Measurements from ENCODE around the gene SH3PXD2B. TPM values are rescaled to one million over a fixed set of nuclear protein-coding genes. Genes with fewer than 3 reads are reported as not detected.

The SH3PXD2B gene
- total RNA-seq, 6 experiments from 2014 or later, result 2.5 to 6.8 (median 5.2) TPM

DNA sequence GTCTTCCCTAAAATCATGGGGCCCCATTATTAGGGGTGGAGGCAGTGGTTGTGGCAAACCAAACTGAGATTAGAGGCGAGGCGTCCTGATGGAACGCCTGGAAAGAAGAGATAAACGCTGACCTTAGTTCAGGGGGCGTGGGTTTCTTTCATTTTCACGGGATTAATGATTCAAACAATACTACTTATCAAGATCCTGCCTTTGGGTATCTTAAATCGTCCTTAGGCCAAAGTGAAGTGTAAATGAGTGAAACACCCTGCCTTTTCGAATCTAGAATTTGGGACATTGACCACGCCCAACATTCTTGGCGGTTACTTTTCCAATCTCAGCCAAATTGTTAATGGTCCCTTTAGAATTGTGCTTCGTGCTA lies 169.7 kb downstream of the SH3PXD2B start:
- intact Hi-C loops (cut with DNase I), result no loop called here
- no peak for DNase-seq
- Histone ChIP-seq H3K27me3 (no peaks in the 10 kb centered on the region), H3K9me3 (no peaks in the 10 kb centered on the region), H3K4me1 (peaks cover 0 to 26% (median 3%) of the 10 kb centered on the region in 4 donors), H3K36me3 (no peaks in the 10 kb centered on the region), H3K4me3 (peak overlapping the region; percentile 58 to 98 (median 86)), H3K27ac (peak overlapping the region in 1 of 3 donors; percentile 64)
- 16% methylated on average over 5 of the region's 11 CpGs for WGBS (ENCODE audit: insufficient coverage, low coverage, low lambda C conversion rate, missing lambda C conversion rate)
- ATAC-seq, result peak in 2 of 4 donors; percentile 2 to 3
- TF ChIP-seq, protein P1, sequence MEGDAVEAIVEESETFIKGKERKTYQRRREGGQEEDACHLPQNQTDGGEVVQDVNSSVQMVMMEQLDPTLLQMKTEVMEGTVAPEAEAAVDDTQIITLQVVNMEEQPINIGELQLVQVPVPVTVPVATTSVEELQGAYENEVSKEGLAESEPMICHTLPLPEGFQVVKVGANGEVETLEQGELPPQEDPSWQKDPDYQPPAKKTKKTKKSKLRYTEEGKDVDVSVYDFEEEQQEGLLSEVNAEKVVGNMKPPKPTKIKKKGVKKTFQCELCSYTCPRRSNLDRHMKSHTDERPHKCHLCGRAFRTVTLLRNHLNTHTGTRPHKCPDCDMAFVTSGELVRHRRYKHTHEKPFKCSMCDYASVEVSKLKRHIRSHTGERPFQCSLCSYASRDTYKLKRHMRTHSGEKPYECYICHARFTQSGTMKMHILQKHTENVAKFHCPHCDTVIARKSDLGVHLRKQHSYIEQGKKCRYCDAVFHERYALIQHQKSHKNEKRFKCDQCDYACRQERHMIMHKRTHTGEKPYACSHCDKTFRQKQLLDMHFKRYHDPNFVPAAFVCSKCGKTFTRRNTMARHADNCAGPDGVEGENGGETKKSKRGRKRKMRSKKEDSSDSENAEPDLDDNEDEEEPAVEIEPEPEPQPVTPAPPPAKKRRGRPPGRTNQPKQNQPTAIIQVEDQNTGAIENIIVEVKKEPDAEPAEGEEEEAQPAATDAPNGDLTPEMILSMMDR (IDR thresholded peaks at IDR 0.05), result no peak

DNA sequence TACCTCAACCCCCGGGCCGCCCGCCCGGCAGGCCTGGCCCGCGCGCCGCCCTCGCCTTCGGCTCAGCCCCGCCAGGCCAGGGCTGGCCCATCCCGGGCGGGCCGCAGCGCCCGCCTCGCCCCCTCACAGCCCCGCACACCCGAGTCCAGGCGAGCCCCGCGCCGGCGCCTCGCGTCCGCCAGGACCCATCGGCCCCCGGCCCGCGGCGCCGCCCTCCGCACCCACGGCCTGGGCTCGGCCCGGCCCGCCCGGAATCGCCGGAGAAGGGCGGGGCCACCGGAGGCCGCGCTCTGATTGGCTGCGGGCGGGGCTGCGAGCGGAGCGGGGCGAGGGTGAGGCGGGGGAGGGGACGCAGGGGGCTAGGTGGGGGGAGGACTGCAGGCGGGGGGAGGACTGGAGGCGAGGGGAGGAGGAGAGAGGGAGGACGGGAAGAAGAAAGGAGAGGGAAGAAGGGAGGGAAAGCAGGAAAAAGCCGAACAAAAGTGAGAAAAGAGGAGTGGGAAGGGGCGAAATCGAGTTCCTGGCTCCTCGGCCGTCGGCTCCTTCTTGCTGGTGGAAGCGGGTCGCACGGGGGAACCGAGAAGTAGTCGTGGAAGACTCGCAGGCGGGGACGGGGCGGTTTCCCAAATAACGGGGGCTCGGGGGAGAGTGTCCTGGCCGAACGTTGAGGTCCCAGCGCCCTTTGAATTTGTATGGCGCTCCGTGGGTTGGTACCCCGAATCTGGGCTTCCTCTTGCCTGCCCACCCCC lies 170.3 kb downstream of the SH3PXD2B start:
- TF ChIP-seq, protein P1 (IDR thresholded peaks at IDR 0.05), result no peak
- peak; percentile 72 for TF ChIP-seq POLR2A (IDR thresholded peaks at IDR 0.05)
- intact Hi-C loops (cut with DNase I), result no loop called here
- H3K9me3 ChIP-seq, result no peaks in the 10 kb centered on the region
- peak overlapping the region; percentile 58 to 98 (median 86) for H3K4me3 ChIP-seq
- H3K27me3 ChIP-seq, result no peaks in the 10 kb centered on the region
- H3K27ac ChIP-seq, result peak overlapping the region in 2 of 3 donors; percentile 64 to 66
- no peaks in the 10 kb centered on the region for H3K36me3 ChIP-seq
- peak; percentile 90 to 94 (median 92) for ATAC-seq
- peak; percentile 88 to 90 (median 89) for DNase-seq
- under 1% methylated on average over 41 of the region's 79 CpGs for WGBS (ENCODE audit: insufficient coverage, low coverage, low lambda C conversion rate, missing lambda C conversion rate)
- peaks cover 0 to 26% (median 3%) of the 10 kb centered on the region in 4 donors for H3K4me1 ChIP-seq

DNA sequence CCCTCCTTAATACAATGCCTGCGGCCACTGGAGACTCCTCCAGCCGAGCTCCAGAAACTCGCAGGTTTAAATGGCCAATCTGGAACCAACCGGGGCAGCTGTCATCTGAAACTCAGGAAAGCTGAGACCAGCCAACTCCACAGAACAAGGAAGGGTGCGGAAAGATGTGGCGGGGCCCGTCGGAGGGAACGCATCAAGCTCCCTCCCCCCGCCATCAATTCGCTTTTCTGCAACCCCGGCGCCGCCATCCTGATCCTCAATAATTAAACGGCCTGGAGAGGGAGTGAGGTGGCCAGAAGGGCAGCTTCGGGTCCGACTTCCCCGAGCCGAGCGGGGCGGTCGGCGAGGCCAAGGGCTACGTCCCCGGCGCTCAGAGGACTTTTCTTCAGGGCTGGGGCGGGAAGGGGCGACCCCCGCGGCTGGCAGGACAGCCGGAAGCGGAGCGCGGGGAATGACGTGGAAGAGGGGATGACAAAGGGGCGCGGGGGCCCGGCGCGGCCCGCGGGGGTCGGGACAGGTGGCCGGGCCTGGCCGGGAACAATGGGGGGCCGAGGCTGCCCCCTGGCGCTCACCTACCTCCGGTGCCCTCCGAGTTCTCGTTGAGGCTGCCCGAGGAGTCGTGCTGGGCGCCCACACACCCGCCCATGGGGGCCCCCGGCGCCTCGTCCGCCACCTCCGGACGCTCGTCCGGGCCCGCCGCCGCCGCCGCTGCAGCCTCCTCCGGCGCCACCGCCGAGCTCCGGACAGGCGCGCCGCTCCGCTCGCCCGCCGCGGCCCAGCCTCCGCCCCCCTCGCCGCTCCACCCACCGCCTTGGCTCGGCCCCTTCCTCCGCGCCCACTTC lies 171.1 kb downstream of the SH3PXD2B start, which contains the start of gene UBTD2:
Gene UBTD2 (minus strand): TSS at position 745 of the 842 bp plus-strand sequence. CDS start 99 bp downstream, at position 646.
- intact Hi-C loops (cut with DNase I), result no loop called here
- ATAC-seq, result peak; percentile 82 to 94 (median 90)
- 0% methylated on average over 7 of the region's 87 CpGs for WGBS (ENCODE audit: insufficient coverage, low coverage, low lambda C conversion rate, missing lambda C conversion rate)

More for the DNA sequence above, 171.1 kb downstream of the SH3PXD2B start, which contains the start of gene UBTD2:
- no peaks in the 10 kb centered on the region for H3K27me3 ChIP-seq
- peak within 1 kb of the TSS; percentile 32 to 72 (median 66) for H3K27ac ChIP-seq
- H3K9me3 ChIP-seq, result no peaks in the 10 kb centered on the region
- H3K4me1 ChIP-seq, result peaks cover 0 to 26% (median 3%) of the 10 kb centered on the region in 4 donors
- peak; percentile 90 to 91 (median 90) for DNase-seq
- no peaks in the 10 kb centered on the region for H3K36me3 ChIP-seq
- TF ChIP-seq, protein P1 (IDR thresholded peaks at IDR 0.05), result peak; percentile 37 to 54 (median 44)
- TF ChIP-seq POLR2A (IDR thresholded peaks at IDR 0.05), result peak; percentile 82
- peak within 1 kb of the TSS; percentile 75 to 98 (median 86) for H3K4me3 ChIP-seq

Data from right lobe of liver (tissue), 6 donors.